KBM-7 (cell line): ENCODE measurements around the gene VAC14.

Experiments used
- DNase-seq: peaks from one replicate; pipeline ENCODE4 v3.0.0-alpha.2; 2015
- in situ Hi-C: fragments of 300-500 bp; cut with MboI; formaldehyde crosslinking; loops from 2 replicates; pipeline ENCODE4 v1.14.3; 2020; ENCODE audit warnings: low sequenced_read_pairs, low pct_unique_long_range_greater_than_20kb, mixed read lengths

Gene VAC14

DNA sequence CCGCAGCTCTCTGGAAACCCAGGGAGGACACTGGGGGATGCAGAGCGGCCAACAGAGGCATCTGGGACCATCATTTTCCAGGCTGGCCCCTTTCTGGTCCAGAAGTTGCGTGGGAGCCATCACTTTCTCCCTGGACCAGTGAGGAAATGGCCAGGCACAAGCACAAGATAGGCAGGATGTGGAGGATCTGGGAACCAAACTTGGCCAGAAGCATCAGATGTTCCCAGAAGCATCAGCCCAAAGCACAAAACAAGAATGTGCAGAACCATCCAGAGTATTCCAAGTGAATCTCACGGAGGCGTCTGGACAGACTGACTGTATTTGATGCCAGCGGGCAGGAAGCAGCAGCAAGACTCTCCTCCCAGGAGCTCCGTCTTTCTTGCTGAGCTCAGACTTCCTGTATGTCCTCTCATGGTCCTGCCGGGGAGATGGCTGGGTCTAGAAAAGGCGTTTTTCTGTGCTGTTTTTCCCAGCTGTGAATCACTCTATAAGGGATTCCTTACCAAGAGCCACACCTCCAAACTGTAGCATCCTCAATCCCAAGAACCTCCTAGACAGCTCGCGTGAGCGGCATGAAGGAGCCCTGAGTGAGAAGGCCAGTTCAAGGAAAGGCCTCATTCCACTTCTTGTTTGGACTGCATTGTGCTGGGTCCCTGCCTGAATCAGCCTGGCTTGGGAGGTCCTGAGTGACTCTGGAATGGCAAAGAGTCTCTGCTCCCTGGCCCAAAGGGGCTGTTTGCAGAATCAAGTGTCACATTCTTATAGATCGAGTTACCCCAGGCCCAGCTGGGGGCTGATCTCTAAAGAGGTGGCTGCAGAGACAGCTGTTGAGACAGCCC lies 65.6 kb downstream of the VAC14 start:
- in situ Hi-C loops = no loop called here
- DNase-seq = no peak

- in situ Hi-C loops = no loop called here
- no peak for DNase-seq
These were observed 66.3 kb downstream of the VAC14 start for GRCh38 chr16:70734522-70735095.

DNA sequence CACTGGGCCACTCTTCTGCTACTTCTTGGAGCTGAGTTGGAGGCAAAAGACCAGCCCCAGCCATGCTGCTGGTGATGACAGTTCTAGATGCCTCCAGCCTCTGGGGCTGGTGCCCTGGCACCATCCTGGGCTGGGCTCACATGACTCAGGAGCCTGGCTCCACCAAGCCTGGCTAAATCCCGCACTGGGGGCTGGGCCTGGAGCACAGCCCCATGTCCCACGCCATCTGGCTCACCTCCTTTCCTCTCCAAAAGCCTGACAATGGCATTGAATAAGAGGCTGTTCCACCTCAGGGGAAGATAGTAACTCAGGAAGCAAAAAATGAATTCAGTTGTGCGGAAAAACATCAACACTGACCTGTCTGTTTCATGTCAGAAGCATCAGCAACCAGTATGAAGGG lies 70.0 kb downstream of the VAC14 start:
- no peak for DNase-seq
- in situ Hi-C loops = no loop called here

- in situ Hi-C loops = no loop called here
- no peak for DNase-seq
These were observed 70.9 kb downstream of the VAC14 start for GRCh38 chr16:70730031-70730430.

DNA sequence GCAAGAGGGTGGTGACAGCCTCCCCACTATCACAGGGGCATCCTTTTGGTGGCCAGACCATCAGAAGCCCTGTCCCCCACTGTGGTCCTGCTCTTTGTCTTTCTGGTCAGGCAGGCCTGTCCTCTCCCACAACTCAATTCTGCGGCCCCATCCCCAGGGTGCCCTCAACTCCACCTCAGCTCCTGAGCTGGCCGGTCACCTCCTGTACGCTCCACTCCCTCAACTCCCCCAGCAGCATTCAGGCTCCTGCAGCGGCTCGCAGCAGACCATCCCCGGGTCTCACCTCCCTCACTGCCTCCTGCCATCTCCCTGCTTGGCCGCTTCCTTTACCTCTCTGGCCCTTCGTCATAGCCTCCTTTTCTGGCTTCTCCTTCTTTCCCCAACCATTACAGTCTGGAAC lies 71.7 kb downstream of the VAC14 start:
- in situ Hi-C loops = no loop called here
- no peak for DNase-seq

DNA sequence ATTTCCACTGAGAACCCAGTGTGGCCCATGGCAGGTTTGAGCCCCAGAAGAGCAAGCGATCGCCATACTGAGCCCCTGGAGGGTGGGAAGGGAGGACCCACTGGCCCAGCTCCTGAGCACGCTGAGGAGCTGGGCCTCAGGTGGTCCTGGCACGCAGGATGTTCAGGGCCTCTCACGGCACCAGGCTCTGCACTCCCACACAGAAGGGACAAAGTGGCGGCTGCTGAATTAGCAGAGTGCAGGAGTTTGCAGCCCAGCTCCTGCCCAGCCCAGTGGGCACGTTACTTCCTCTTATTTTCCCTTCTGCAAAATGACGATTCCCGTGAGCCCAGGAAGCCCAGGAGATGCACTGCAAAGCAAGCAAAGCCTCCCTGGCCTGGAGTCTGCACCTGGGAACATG lies 72.8 kb downstream of the VAC14 start:
- in situ Hi-C loops = no loop called here
- peak; percentile 57 for DNase-seq

- in situ Hi-C loops = no loop called here
- no peak for DNase-seq
These were observed 74.0 kb downstream of the VAC14 start for GRCh38 chr16:70726892-70727361.

GRCh38 chr16:70725912-70726828 lies 74.8 kb downstream of the VAC14 start:
- in situ Hi-C loops = no loop called here
- no peak for DNase-seq

DNA sequence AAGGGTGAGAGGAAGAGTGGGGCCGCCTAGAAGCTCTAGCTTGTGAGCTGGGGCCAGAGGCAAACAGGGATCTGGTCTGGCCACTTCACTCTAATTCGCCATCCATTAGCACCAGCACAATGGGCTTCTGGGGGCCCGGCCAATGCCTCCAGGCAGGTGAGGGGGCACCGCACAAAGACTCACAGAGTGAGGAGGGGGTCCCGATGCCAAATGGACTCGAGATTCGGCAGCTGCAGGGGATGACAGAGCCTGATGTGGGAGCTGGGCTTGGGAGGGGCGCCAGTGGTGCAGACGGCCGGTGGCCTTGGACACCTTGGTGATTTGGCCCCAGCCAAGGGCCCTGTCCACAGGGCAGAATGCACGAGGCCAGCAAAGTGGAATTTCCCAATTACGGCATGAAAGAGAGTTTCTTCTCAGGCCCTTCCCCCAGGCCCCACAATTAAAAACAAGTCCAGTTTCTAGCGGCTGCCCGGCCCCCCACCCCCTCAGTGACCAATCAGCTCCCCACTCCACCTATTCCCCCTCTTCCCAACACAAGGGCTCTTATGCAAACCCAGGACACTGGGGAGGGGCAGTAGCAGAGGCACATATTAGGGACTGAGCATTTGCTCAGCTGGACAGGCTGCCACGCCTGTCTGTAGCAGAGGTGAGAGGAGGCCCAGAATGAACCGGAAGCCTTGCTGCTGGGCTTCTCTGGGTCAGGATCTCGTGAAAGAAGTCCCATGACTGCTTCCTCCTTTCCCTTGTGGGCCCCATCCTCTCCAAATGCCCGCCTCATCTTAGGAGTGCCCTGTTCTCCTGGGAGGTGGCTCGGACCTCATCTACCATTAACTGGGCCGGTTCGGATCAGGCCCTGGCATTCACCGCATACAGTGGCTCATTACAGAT lies 75.7 kb downstream of the VAC14 start:
- in situ Hi-C loops = no loop called here
- DNase-seq = no peak

- DNase-seq = no peak
- in situ Hi-C loops = no loop called here
These were observed 76.6 kb downstream of the VAC14 start for GRCh38 chr16:70724146-70725023.

DNA sequence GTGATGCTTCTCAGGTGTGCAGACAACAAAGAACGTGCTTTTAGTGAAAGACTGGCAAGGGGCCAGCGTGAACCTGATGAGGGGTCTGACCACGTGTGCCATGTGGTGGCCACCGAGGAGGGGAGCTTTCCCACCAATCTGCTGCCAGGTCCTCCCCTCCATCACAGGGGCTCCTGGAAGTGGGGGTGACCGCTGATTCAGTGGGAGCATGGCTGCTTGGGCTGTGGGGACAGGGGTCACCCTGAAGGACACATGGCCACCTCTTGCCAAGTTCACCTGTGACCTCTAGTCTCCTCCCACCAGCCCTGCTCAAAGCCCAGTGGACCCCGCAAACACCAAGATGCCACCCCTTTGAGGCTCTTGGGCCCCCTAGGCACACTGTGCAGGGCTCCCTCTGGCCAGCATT lies 77.2 kb downstream of the VAC14 start:
- no peak for DNase-seq
- in situ Hi-C loops = no loop called here

GRCh38 chr16:70721202-70721963 lies 79.6 kb downstream of the VAC14 start:
- in situ Hi-C loops = no loop called here
- no peak for DNase-seq

GRCh38 chr16:70720425-70721201 lies 80.3 kb downstream of the VAC14 start:
- DNase-seq = no peak
- in situ Hi-C loops = no loop called here

DNA sequence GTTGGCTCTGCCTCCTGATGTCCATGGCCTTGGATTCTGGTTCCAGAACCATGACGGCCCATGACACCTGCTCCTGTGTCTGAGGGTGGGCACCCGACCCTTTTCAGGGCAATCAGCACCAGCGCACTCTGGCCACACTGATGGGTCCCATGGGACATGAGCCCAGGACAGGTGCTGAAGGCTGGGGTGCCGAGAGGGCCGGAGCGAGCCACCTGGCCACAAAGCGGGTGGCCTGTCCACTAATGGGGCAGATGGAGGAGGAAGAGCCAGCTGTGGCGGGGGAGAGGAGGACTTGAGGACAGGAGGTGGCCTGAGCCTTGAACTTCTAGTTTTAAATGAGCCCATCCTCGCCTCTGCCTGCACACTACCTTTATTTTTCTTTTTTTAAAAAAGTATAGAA lies 83.9 kb downstream of the VAC14 start:
- in situ Hi-C loops = no loop called here

GRCh38 chr16:70715860-70716357 lies 85.0 kb downstream of the VAC14 start:
- no peak for DNase-seq
- in situ Hi-C loops = no loop called here

More for the DNA sequence above, 83.9 kb downstream of the VAC14 start:
- DNase-seq = no peak

DNA sequence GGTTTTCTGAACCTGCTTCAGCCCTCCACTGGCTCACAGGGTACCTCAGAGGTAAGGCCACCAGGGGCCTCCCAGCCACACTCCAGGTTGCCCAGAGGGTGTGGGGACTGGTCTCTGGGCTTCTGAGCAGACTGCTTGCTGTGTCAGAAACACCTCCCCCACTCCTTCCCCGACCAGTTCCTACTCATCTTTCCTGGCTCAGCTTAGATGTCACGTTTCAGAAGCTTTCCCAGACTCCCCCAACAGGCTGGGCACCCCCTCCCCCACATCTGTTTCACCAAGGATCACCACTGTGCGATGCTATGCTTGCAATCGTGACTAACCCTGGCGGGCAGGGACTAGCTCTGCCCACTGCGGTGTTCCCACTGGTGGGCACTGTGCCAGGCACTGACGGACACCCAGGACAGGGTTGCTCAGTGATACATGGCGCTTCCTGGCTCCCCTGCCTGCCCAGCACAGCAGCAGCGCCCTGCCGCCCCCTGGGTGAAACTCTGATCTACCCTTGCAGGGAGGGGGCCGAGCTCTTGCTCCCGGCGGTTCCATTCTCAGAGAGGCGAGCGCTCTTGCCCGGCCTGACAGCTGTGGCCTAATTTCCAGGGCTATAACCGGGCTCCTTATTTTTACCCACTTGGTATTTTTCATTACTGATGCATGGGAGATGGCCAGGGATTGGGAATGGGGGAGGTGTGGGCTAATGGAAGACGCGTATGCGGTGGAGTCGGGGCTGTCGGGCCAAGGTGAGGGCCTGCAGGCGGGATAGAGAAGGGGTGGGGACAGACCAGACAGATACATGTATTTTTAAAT lies 85.7 kb downstream of the VAC14 start:
- no peak for DNase-seq
- in situ Hi-C loops = no loop called here
